ENCODE data around the gene SMIM27. TPM values are rescaled to one million over a fixed set of nuclear protein-coding genes. Genes with fewer than 3 reads are reported as not detected.

The SMIM27 gene
- total and polyA plus RNA-seq, 9 of the 15 experiments (the other 6 are each of a cell fraction or from before 2014, with no cell fraction given): 2.9 to 16.1 (median 7.9) TPM

DNA sequence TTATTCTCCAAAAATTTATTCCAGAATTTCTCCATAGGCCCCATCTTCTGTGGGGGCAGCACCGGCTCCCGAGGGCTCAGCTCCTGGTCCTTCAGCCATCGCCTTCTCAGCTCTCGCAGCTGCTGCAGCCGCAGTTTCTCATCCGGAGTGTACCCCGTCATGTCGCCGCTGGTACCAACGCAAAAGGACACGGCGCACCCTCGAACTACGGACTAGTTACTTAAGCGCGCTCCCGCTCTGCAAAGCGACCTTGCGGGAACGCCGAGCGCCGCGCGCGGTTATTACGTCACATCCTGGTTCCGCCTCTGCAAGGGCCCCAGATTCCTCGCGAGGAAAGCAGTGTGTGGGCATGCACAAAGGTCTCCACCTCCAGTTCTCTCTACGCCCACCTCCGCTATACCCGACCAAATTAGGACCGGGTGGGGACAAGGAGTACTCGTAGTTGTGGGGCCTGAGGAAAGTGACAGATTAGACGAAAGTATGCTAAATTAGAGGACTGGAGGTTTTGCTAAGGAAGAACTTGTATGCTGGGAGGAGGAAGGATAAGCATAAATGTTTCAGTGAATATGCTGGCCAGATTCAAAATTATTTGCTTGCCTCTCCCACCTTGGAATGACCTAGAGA, 20.9 kb downstream of the SMIM27 start, which contains the start of gene NDUFB6:
Gene NDUFB6, minus strand, starts transcription at position 260 of the 624 bp plus-strand sequence. Its CDS starts 99 bp downstream, at position 161.
- Histone ChIP-seq H2AFZ (ENCODE audit: low read depth, low read length) (peak within 1 kb of the TSS; percentile 97), H3K4me2 (ENCODE audit: insufficient read depth, low read length) (peak within 1 kb of the TSS; percentile 85), H3K27me3 (ENCODE audit: control insufficient read depth in 2 of 2, insufficient read depth in 2 of 2, low read length in 2 of 2) (no peaks in the 10 kb centered on the region), H3K36me3 (ENCODE audit: control insufficient read depth, insufficient read depth, low read length) (peaks cover 19% of the 10 kb centered on the region; the same call in 2 of the 3 replicates), H3K9ac (ENCODE audit: insufficient read depth in 1 of 2, low read depth in 2 of 2, low read length in 2 of 2) (peak within 1 kb of the TSS; percentile 77 to 93), H3K4me1 (replicated peaks in 1 of 2; ENCODE audit: control insufficient read depth in 2 of 2, insufficient read depth in 2 of 2, low read length in 2 of 2) (no peaks in the 10 kb centered on the region), H3K9me1 (ENCODE audit: control insufficient read depth, insufficient read depth, low read length) (no peaks in the 10 kb centered on the region), H3K4me3 (peak within 1 kb of the TSS; percentile 78), H3K27ac (ENCODE audit: extremely low read depth, low read depth, low read length) (peak within 1 kb of the TSS; percentile 69), H4K20me1 (replicated peaks; ENCODE audit: control insufficient read depth, insufficient read depth, low read length) (no peaks in the 10 kb centered on the region), H3K9me3 (replicated peaks; ENCODE audit: control insufficient read depth, insufficient read depth, low read depth, low read length) (no peaks in the 10 kb centered on the region), H3K79me2 (ENCODE audit: control insufficient read depth, insufficient read depth, low read length) (peaks cover 34% of the 10 kb centered on the region)
- intact Hi-C loops (cut with micrococcal nuclease): loop anchor here (2.0 to 5.0 kb wide), 3 partner anchors 20 to 136 kb away; partner anchors contain the start of genes RIGI, SMIM27 and TOPORS
- FAIRE-seq: peak; percentile 93
- peak; percentile 94 for ATAC-seq
- in situ Hi-C loops (cut with MboI): loop anchor here (25.0 kb wide), 1 partner anchor 664 kb away; the partner anchor contains the start of gene SPINK4
- CTCF ChIA-PET (ENCODE audit: low intra/inter-chr PET ratio): interaction anchor here (0.8 to 3.2 kb wide), 2 partner anchors 189 to 194 kb away, joined by 5 to 34 read pairs; no protein-coding TSS in a partner anchor
- no TSS peak for BruUV-seq (replicated peaks)
- under 1% methylated on average over 33 of the region's 36 CpGs for WGBS (ENCODE audit: insufficient coverage, low coverage, missing lambda C conversion rate)
- DNase-seq (ENCODE audit: extremely low read depth in 1 of 4, low spot score in 3 of 4): peak; percentile 69 to 94 (median 78)
- POLR2A ChIA-PET: interaction anchor here (0.6 to 1.6 kb wide), 4 partner anchors 14 to 453 kb away, joined by 3 to 6 read pairs (median 4); no protein-coding TSS in a partner anchor
- TF ChIP-seq LCOR (CRISPR knock-in tag; IDR thresholded peaks at IDR 0.05) (no peak), NUFIP1 (IDR thresholded peaks at IDR 0.05; ENCODE audit: partially characterized antibody) (no peak), TAF15 (IDR thresholded peaks at IDR 0.05; ENCODE audit: low read depth, low read length) (no peak), ZNF436 (CRISPR knock-in tag; IDR thresholded peaks at IDR 0.05) (no peak), COPS2 (conservative IDR thresholded peaks at IDR 0.05) (no peak), ZNF24 (IDR thresholded peaks at IDR 0.05) (no peak), BACH1 (tag; IDR thresholded peaks at IDR 0.05) (no peak), SRF (CRISPR knock-in tag; IDR thresholded peaks at IDR 0.05) (no peak), DNMT1 (IDR thresholded peaks at IDR 0.05) (no peak), ZBTB7A (IDR thresholded peaks at IDR 0.05; ENCODE audit: borderline replicate concordance, control insufficient read depth, low read depth, low read length) (0 out of 2 replicates have a peak, but pooled peaks have one; percentile 36), ILK (tag; IDR thresholded peaks at IDR 0.05; ENCODE audit: borderline replicate concordance, low read depth) (no peak), CBX1 (IDR thresholded peaks at IDR 0.05; ENCODE audit: low read depth) (no peak), HNRNPL (IDR thresholded peaks at IDR 0.05; ENCODE audit: low read depth, low read length) (no peak), CAMTA2 (CRISPR knock-in tag; conservative IDR thresholded peaks at IDR 0.05) (no peak), TFAM (CRISPR knock-in tag; conservative IDR thresholded peaks at IDR 0.05) (no peak), E2F5 (CRISPR knock-in tag; IDR thresholded peaks at IDR 0.05) (no peak), FOXJ3 (CRISPR knock-in tag; IDR thresholded peaks at IDR 0.05) (no peak), TCF3 (CRISPR knock-in tag; IDR thresholded peaks at IDR 0.05) (no peak), ZSCAN29 (IDR thresholded peaks at IDR 0.05) (no peak), C11orf30 (IDR thresholded peaks at IDR 0.05; ENCODE audit: low read depth) (peak; percentile 92), BRCA1 (IDR thresholded peaks at IDR 0.05) (no peak), BRCA1 (CRISPR knock-in tag; IDR thresholded peaks at IDR 0.05) (no peak)
- TF ChIP-seq, protein P1, sequence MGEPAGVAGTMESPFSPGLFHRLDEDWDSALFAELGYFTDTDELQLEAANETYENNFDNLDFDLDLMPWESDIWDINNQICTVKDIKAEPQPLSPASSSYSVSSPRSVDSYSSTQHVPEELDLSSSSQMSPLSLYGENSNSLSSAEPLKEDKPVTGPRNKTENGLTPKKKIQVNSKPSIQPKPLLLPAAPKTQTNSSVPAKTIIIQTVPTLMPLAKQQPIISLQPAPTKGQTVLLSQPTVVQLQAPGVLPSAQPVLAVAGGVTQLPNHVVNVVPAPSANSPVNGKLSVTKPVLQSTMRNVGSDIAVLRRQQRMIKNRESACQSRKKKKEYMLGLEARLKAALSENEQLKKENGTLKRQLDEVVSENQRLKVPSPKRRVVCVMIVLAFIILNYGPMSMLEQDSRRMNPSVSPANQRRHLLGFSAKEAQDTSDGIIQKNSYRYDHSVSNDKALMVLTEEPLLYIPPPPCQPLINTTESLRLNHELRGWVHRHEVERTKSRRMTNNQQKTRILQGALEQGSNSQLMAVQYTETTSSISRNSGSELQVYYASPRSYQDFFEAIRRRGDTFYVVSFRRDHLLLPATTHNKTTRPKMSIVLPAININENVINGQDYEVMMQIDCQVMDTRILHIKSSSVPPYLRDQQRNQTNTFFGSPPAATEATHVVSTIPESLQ (CRISPR knock-in tag; IDR thresholded peaks at IDR 0.05): no peak
